Erythroblast (primary cell): ENCODE data around the gene BLMH.

Experiments
- DNase-seq, 2 experiments: peaks; one replicate each; lab custom pipeline; 2025; lab: John Stamatoyannopoulos, UW
- GATA1 ChIP-seq: IDR thresholded peaks from 2 replicates; pipeline ENCODE4 v1.6.1; 2011; ENCODE audit warnings: low read depth, mild to moderate bottlenecking, control low read depth, low read length, moderate library complexity
- POLR2A ChIP-seq: IDR thresholded peaks from 2 replicates; pipeline ENCODE4 v1.6.1; 2011; ENCODE audit warnings: mild to moderate bottlenecking, low read length

The BLMH gene

GRCh38 chr17:30321314-30321713 lies 29.6 kb upstream of the BLMH start:
- no peak for DNase-seq
- no peak for TF ChIP-seq GATA1
- TF ChIP-seq POLR2A = no peak

GRCh38 chr17:30318155-30318554 lies 26.4 kb upstream of the BLMH start:
- no peak for DNase-seq
- TF ChIP-seq GATA1 = no peak
- no peak for TF ChIP-seq POLR2A

- no peak for DNase-seq
- TF ChIP-seq GATA1 = no peak
- TF ChIP-seq POLR2A = no peak
These were observed 25.0 kb upstream of the BLMH start for GRCh38 chr17:30316736-30317135.

GRCh38 chr17:30315106-30315505 lies 23.4 kb upstream of the BLMH start:
- DNase-seq = no peak
- TF ChIP-seq POLR2A = no peak
- TF ChIP-seq GATA1 = no peak

GRCh38 chr17:30314474-30314873 lies 22.7 kb upstream of the BLMH start:
- DNase-seq = no peak
- TF ChIP-seq POLR2A (no peak), GATA1 (no peak)

- DNase-seq = no peak
- TF ChIP-seq GATA1 (no peak), POLR2A (no peak)
These were observed 20.5 kb upstream of the BLMH start for GRCh38 chr17:30312226-30312625.

GRCh38 chr17:30310562-30310961 lies 18.8 kb upstream of the BLMH start:
- DNase-seq = no peak
- TF ChIP-seq GATA1 (no peak), POLR2A (no peak)

- no peak for DNase-seq
- TF ChIP-seq POLR2A (no peak), GATA1 (no peak)
These were observed 17.8 kb upstream of the BLMH start for GRCh38 chr17:30309591-30309990.

- TF ChIP-seq GATA1 (no peak), POLR2A (no peak)
- DNase-seq = no peak
These were observed 16.7 kb upstream of the BLMH start for GRCh38 chr17:30308406-30308805.

GRCh38 chr17:30304778-30305177 lies 13.0 kb upstream of the BLMH start:
- DNase-seq = no peak
- TF ChIP-seq POLR2A (no peak), GATA1 (no peak)

GRCh38 chr17:30302241-30302640 lies 10.5 kb upstream of the BLMH start:
- TF ChIP-seq POLR2A (no peak), GATA1 (no peak)
- DNase-seq = no peak

- DNase-seq = no peak
These were observed 9.1 kb upstream of the BLMH start for GRCh38 chr17:30300818-30301217.

GRCh38 chr17:30299000-30299399 lies 7.3 kb upstream of the BLMH start:
- TF ChIP-seq POLR2A = no peak
- no peak for TF ChIP-seq GATA1
- no peak for DNase-seq

More at GRCh38 chr17:30300818-30301217, 9.1 kb upstream of the BLMH start:
- TF ChIP-seq GATA1 = no peak
- TF ChIP-seq POLR2A = no peak

- no peak for DNase-seq
- TF ChIP-seq POLR2A (no peak), GATA1 (no peak)
These were observed 6.0 kb upstream of the BLMH start for GRCh38 chr17:30297715-30298114.

- peak; percentile 6 to 56 for DNase-seq
- TF ChIP-seq GATA1 (no peak), POLR2A (no peak)
These were observed 4.8 kb upstream of the BLMH start for GRCh38 chr17:30296499-30297080.
